ENCODE results near the gene SPOCK1. TPM values are rescaled to one million over a fixed set of nuclear protein-coding genes. Genes with fewer than 3 reads are reported as not detected.

The SPOCK1 gene
- total and polyA plus RNA-seq, 2 of the 13 experiments (the other 11 are each of a cell fraction or from before 2014, with no cell fraction given), result 0.18 to 0.29 TPM

DNA sequence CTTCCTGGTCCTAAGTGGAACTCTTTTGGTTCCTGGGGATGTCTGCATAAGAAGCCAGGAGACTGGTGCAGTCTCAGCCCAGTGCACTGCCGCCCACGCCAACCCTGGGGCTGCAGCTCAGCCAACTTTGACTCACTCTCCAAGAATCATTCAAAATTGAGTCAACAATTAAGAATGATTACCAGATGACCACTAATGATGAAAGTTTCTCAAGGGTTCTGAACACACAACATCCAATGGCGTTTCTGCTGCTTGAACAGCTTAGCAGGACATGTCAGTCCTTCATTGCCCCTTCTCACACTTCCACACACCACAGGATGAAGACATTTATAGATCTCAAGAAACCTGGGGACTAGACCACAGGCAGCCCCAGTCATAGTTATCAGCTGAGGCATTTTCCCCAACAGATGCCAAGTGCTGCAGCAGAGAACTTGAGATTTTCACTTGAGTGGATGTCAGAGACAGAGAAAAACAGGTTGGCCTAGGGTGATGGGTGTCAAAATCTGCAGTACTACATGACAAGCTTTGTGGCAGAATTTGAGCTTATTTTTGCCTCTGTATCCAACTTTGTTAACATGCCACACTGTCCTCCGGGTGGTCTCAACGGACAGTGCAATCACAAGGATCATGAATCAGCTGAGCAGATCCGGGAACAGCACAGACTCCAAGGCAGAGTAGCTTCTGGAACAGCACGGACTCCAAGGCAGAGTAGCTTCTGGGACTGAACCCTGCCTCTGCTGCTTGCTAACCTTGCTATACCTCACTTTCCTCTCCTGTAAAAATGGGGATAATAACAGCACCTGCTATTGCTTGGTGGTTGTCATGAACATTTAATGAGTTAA, 356.1 kb downstream of the SPOCK1 start (continued):
- TF ChIP-seq, protein P1, sequence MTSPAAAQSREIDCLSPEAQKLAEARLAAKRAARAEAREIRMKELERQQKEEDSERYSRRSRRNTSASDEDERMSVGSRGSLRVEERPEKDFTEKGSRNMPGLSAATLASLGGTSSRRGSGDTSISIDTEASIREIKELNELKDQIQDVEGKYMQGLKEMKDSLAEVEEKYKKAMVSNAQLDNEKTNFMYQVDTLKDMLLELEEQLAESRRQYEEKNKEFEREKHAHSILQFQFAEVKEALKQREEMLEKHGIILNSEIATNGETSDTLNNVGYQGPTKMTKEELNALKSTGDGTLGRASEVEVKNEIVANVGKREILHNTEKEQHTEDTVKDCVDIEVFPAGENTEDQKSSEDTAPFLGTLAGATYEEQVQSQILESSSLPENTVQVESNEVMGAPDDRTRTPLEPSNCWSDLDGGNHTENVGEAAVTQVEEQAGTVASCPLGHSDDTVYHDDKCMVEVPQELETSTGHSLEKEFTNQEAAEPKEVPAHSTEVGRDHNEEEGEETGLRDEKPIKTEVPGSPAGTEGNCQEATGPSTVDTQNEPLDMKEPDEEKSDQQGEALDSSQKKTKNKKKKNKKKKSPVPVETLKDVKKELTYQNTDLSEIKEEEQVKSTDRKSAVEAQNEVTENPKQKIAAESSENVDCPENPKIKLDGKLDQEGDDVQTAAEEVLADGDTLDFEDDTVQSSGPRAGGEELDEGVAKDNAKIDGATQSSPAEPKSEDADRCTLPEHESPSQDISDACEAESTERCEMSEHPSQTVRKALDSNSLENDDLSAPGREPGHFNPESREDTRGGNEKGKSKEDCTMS (CRISPR knock-in tag; conservative IDR thresholded peaks at IDR 0.05), result no peak
- TF ChIP-seq ZNF800 (CRISPR knock-in tag; IDR thresholded peaks at IDR 0.05) (no peak), E2F5 (CRISPR knock-in tag; conservative IDR thresholded peaks at IDR 0.05) (no peak), ZNF317 (CRISPR knock-in tag; IDR thresholded peaks at IDR 0.05) (no peak), ZNF101 (CRISPR knock-in tag; IDR thresholded peaks at IDR 0.05; ENCODE audit: borderline replicate concordance, low read depth) (no peak), ERF (CRISPR knock-in tag; IDR thresholded peaks at IDR 0.05) (no peak), ZNF879 (CRISPR knock-in tag; IDR thresholded peaks at IDR 0.05) (no peak), PAX8 (CRISPR knock-in tag; IDR thresholded peaks at IDR 0.05; ENCODE audit: borderline replicate concordance) (no peak), ZFP36L1 (CRISPR knock-in tag; IDR thresholded peaks at IDR 0.05) (no peak)
